Testis (tissue), 3 donors: ENCODE data around the gene GIPC1. TPM values are rescaled to one million over a fixed set of nuclear protein-coding genes. Genes with fewer than 3 reads are reported as not detected.
"Not testable (repeated sequence)": the region's sequence is repeated elsewhere in the genome, so short reads cannot be mapped to it uniquely, and the experiment has no call there.

Experiments used
- DNase-seq: peaks from one replicate; pipeline ENCODE4 v3.0.0-alpha.2; 2019
- H3K27ac ChIP-seq, 2 donors: fragments of 200-600 bp; sonication (generic); one replicate each; pipeline ENCODE4 v1.5.1; 2019
- H3K27me3 ChIP-seq: fragments of 200-600 bp; sonication (generic); one replicate; pipeline ENCODE4 v1.5.1; 2019
- H3K36me3 ChIP-seq: fragments of 200-600 bp; sonication (generic); one replicate; pipeline ENCODE4 v1.5.1; 2017; ENCODE audit warnings: low read depth; ENCODE audit errors: missing control alignments
- H3K4me1 ChIP-seq: fragments of 200-600 bp; sonication (generic); one replicate; pipeline ENCODE4 v1.5.1; 2019
- H3K4me3 ChIP-seq, 2 donors: fragments of 200-600 bp; sonication (generic); one replicate each; pipeline ENCODE4 v1.5.1; 2017 to 2019
- H3K9me3 ChIP-seq: fragments of 200-600 bp; sonication (generic); one replicate; pipeline ENCODE4 v1.5.1; 2017
- POLR2A ChIP-seq: fragments of 450-650 bp; IDR thresholded peaks from one replicate; pipeline ENCODE4 v1.6.1; 2017; ENCODE audit warnings: antibody characterized with exemption, mild to moderate bottlenecking, moderate library complexity
- WGBS, 2 donors: methylation state at CpG; one replicate each; pipeline ENCODE4 v1.1.5; 2018; 5-methylcytosine and 5-hydroxymethylcytosine counted together
- intact Hi-C: fragments of 100-400 bp; cut with DNase I; formaldehyde crosslinking; loops from one replicate; pipeline ENCODE4 v1.15.1; 2023; ENCODE audit warnings: low total_unique reads
- polyA plus RNA-seq: library from polyadenylated mRNA; stranded (reverse); fragments of 350-450 nt; fragmentation: Illumina TruSeq; extraction: RNeasy Lipid Tissue Mini Kit (QIAGEN cat#74804); gene quantifications from one replicate; pipeline ENCODE4 v1.2.3, GENCODE V29; 2014; ENCODE audit warnings: low read depth, low replicate concordance; ENCODE audit not compliant: insufficient read depth
- total RNA-seq, 2 donors: library from RNA; depleted of rRNA; stranded (reverse); fragments of >200 nt; gene quantifications; one replicate each; pipeline ENCODE4 v1.2.3, GENCODE V29; 2016
- TF ChIP-seq, protein P1 (sequence below), 3 experiments: fragments of 450-650 bp in 2 of 3; fragments of 200-600 bp in 1 of 3; sonication (generic) in 1 of 3; IDR thresholded peaks; one replicate each; pipeline ENCODE4 v1.5.1; 2016 to 2019; ENCODE audit warnings: antibody characterized with exemption in 3 of 3, mild to moderate bottlenecking in 2 of 3, moderate library complexity in 1 of 3

GIPC1 gene
- total and polyA plus RNA-seq, 3 donors from 2014 or later = 47.8 to 57.5 (median 55.0) TPM

DNA sequence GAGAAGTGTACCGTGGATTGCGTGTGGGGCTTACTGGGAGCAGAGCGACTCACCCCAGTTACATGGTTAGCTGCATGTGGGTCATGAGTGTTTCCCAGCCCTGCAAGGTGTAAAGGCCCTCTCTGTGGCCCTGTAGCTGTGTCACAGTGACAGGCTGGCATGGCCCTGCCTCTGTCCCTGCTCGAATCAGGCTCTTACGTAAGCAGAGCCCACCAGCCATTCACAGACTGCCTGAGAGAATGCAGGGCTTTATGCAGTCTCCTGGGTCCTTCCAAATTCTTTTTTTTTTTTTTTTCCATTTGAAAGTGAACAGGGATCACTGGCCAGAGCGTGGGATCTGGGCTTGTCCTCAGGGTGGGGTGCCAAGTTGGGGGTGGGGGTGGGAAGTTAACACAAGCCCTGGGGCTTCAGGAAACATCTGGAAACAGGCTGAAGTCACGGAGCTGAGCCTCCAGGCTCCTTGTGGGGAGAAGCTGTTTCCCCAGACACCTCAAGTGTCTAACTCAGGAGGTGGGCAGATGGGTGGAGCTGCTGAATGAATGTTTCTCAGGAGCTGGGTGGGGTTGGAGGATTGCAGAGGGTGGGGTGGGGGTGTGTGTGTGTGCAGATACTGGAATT is 46.9 kb upstream of the GIPC1 start:
- H3K4me1 ChIP-seq = peaks cover 3% of the 10 kb centered on the region
- H3K27ac ChIP-seq = no peak overlapping the region
- intact Hi-C loops = no loop called here
- no peaks in the 10 kb centered on the region for H3K27me3 ChIP-seq
- H3K4me3 ChIP-seq = no peak overlapping the region
- no peaks in the 10 kb centered on the region for H3K36me3 ChIP-seq
- DNase-seq = no peak
- no peaks in the 10 kb centered on the region for H3K9me3 ChIP-seq
- TF ChIP-seq POLR2A = no peak
- TF ChIP-seq, protein P1, sequence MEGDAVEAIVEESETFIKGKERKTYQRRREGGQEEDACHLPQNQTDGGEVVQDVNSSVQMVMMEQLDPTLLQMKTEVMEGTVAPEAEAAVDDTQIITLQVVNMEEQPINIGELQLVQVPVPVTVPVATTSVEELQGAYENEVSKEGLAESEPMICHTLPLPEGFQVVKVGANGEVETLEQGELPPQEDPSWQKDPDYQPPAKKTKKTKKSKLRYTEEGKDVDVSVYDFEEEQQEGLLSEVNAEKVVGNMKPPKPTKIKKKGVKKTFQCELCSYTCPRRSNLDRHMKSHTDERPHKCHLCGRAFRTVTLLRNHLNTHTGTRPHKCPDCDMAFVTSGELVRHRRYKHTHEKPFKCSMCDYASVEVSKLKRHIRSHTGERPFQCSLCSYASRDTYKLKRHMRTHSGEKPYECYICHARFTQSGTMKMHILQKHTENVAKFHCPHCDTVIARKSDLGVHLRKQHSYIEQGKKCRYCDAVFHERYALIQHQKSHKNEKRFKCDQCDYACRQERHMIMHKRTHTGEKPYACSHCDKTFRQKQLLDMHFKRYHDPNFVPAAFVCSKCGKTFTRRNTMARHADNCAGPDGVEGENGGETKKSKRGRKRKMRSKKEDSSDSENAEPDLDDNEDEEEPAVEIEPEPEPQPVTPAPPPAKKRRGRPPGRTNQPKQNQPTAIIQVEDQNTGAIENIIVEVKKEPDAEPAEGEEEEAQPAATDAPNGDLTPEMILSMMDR (IDR thresholded peaks at IDR 0.05) = no peak
- 46 to 54% methylated on average over 7 of the region's 7 CpGs for WGBS, 2 donors

GRCh38 chr19:14541979-14542378 is 46.1 kb upstream of the GIPC1 start:
- H3K36me3 ChIP-seq, intact Hi-C loops, DNase-seq, H3K9me3 ChIP-seq, H3K4me1 ChIP-seq, H3K27ac ChIP-seq, H3K4me3 ChIP-seq, H3K27me3 ChIP-seq: not testable (repeated sequence)
- WGBS, 2 donors = 77 to 80% methylated on average over 5 of the region's 5 CpGs

GRCh38 chr19:14540741-14541525 is 45.0 kb upstream of the GIPC1 start:
- intact Hi-C loops = no loop called here
- Histone ChIP-seq H3K4me3 (no peak overlapping the region), H3K27ac (no peak overlapping the region), H3K9me3 (no peaks in the 10 kb centered on the region), H3K27me3 (no peaks in the 10 kb centered on the region), H3K36me3 (no peaks in the 10 kb centered on the region), H3K4me1 (peaks cover 8% of the 10 kb centered on the region)
- 84 to 90% methylated on average over 18 to 19 of the region's 19 CpGs for WGBS, 2 donors
- no peak for DNase-seq
- TF ChIP-seq, protein P1 (IDR thresholded peaks at IDR 0.05) = no peak
- TF ChIP-seq POLR2A = no peak

- TF ChIP-seq, protein P1 (IDR thresholded peaks at IDR 0.05) = no peak
- no peak for TF ChIP-seq POLR2A
- 22 to 30% methylated on average over 22 of the region's 24 CpGs for WGBS, 2 donors
- H3K36me3 ChIP-seq = no peaks in the 10 kb centered on the region
- H3K9me3 ChIP-seq = no peaks in the 10 kb centered on the region
- H3K27ac ChIP-seq = no peak overlapping the region
- H3K4me3 ChIP-seq = peak overlapping the region in 1 of 2 donors; percentile 26
- H3K27me3 ChIP-seq = no peaks in the 10 kb centered on the region
- peak; percentile 80 for DNase-seq
- H3K4me1 ChIP-seq = peaks cover 17% of the 10 kb centered on the region
- intact Hi-C loops = no loop called here
Measured at GRCh38 chr19:14536926-14537692, 41.2 kb upstream of the GIPC1 start.

DNA sequence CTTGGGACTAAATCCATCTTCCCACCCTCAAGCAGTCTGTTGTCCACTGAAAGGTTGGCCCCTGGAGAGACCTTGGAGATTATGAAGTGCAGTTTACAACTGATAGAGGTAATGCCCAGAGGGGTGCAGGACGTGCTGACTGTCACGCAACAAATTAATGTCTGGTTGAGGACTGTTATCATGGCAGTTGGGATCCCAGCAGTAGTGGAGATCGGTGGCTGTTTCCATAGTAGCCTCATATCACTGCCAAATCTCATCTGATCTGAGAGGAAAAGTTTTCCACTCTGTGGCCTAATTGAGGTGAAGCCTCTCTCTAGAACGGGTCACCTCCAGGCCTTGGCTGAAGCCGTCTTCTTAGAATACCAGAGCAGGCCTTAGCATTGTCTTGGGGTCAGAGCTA is 37.5 kb upstream of the GIPC1 start:
- no peak for TF ChIP-seq POLR2A
- TF ChIP-seq, protein P1 (IDR thresholded peaks at IDR 0.05) = no peak
- no peaks in the 10 kb centered on the region for H3K9me3 ChIP-seq
- intact Hi-C loops = no loop called here
- no peaks in the 10 kb centered on the region for H3K36me3 ChIP-seq
- H3K4me1 ChIP-seq = peaks cover 32% of the 10 kb centered on the region
- H3K27me3 ChIP-seq = no peaks in the 10 kb centered on the region
- H3K4me3 ChIP-seq = no peak overlapping the region
- peak overlapping the region in 1 of 2 donors; percentile 35 for H3K27ac ChIP-seq
- no peak for DNase-seq
- 65 to 70% methylated on average over 5 of the region's 5 CpGs for WGBS, 2 donors
